ENCODE measurements around the gene ARMH3. TPM values are rescaled to one million over a fixed set of nuclear protein-coding genes. Genes with fewer than 3 reads are reported as not detected.

ARMH3 gene
- total RNA-seq, 1 experiment from 2014 or later = 17.1 TPM

DNA sequence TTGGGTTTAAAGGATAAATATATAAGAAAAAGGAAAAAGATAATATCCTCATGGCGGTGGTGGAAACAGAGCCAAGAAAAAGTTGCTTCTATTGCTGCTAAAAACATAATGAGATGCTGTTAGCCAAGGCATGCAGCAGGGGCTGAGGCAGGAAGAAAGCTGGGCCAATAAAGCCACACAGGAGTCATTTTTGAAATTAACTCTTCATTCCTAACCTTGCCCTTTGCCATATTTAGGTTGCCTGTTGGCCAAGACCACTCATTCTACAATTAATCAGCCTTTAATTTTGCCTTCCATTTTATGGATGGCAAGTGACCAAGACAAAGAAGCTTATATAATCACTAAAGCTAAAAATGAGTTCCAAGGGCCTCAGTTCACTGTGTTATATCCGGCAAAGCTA lies 58.2 kb downstream of the ARMH3 start:
- ATAC-seq (no peak), DNase-seq (ENCODE audit: low spot score) (no peak)
- no peak overlapping the region for H3K4me3 Mint-ChIP-seq
- H3K27ac Mint-ChIP-seq = no peak overlapping the region
- CTCF ChIA-PET = interaction anchor here (0.6 to 5.1 kb wide), 7 partner anchors 10 to 195 kb away, joined by 3 to 25 read pairs (median 5); no protein-coding TSS in a partner anchor
- H3K36me3 Mint-ChIP-seq = peaks cover 9% of the 10 kb centered on the region
- POLR2A ChIA-PET = interaction anchor here (0.6 kb wide), 1 partner anchor 37 kb away, joined by 3 read pairs; no protein-coding TSS in a partner anchor
- no peaks in the 10 kb centered on the region for H3K9me3 Mint-ChIP-seq
- H3K4me1 Mint-ChIP-seq = no peaks in the 10 kb centered on the region
- TF ChIP-seq ZNF219 (CRISPR knock-in tag; IDR thresholded peaks at IDR 0.05; ENCODE audit: borderline replicate concordance) (no peak), AR (CRISPR knock-in tag; IDR thresholded peaks at IDR 0.05) (no peak), CREB1 (CRISPR knock-in tag; IDR thresholded peaks at IDR 0.05) (no peak), TP53 (CRISPR knock-in tag; IDR thresholded peaks at IDR 0.05) (no peak), PRRX2 (CRISPR knock-in tag; IDR thresholded peaks at IDR 0.05) (no peak), ETV6 (CRISPR knock-in tag; IDR thresholded peaks at IDR 0.05) (no peak), CBFB (CRISPR knock-in tag; IDR thresholded peaks at IDR 0.05; ENCODE audit: low read depth) (no peak), NR3C1 (CRISPR knock-in tag; conservative IDR thresholded peaks at IDR 0.05; ENCODE audit: low read depth) (no peak), ZNF281 (CRISPR knock-in tag; IDR thresholded peaks at IDR 0.05) (no peak), ERG (CRISPR knock-in tag; IDR thresholded peaks at IDR 0.05) (no peak), GRHL2 (CRISPR knock-in tag; IDR thresholded peaks at IDR 0.05; ENCODE audit: insufficient replicate concordance, severe bottlenecking) (no peak), USF1 (CRISPR knock-in tag; IDR thresholded peaks at IDR 0.05) (no peak)
- TF ChIP-seq, protein P1, sequence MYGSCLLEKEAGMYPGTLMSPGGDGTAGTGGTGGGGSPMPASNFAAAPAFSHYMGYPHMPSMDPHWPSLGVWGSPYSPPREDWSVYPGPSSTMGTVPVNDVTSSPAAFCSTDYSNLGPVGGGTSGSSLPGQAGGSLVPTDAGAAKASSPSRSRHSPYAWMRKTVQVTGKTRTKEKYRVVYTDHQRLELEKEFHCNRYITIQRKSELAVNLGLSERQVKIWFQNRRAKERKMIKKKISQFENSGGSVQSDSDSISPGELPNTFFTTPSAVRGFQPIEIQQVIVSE (CRISPR knock-in tag; IDR thresholded peaks at IDR 0.05; ENCODE audit: borderline replicate concordance) = no peak
- TF ChIP-seq, protein P2, sequence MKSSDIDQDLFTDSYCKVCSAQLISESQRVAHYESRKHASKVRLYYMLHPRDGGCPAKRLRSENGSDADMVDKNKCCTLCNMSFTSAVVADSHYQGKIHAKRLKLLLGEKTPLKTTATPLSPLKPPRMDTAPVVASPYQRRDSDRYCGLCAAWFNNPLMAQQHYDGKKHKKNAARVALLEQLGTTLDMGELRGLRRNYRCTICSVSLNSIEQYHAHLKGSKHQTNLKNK (CRISPR knock-in tag; IDR thresholded peaks at IDR 0.05) = no peak
- H3K27me3 Mint-ChIP-seq (ENCODE audit: low read depth) = no peaks in the 10 kb centered on the region

DNA sequence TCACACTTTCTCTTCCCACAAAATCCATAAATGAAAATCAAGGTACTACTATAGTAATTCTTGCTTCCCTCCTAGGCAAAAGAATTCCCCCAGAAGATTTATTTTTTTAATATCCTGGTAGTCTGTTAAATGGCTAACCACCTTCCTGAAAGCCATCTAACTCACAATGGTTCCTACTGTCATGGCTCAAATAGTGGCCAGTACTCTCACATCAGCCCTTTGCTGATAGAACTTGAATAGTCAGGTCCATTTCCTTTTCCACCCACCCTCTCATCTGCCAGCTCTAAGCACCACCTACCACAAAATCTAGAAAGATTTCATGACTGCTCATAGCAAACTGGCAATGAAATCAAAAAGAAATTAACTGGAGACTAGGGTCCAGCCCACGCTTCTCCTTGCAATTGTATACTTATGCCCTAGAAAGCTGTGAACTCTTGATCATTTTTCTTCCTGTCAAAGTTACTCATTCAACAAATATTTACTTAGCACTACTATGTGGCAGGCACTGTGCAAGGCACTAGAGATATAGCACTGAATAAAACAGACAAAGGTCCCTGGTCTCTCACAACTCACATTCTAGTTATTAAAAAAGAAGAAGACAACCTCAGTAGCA lies 60.4 kb downstream of the ARMH3 start:
- Mint-ChIP-seq H3K27ac (no peak overlapping the region), H3K4me3 (no peak overlapping the region), H3K4me1 (no peaks in the 10 kb centered on the region), H3K27me3 (ENCODE audit: low read depth) (no peaks in the 10 kb centered on the region), H3K9me3 (no peaks in the 10 kb centered on the region), H3K36me3 (peaks cover 14% of the 10 kb centered on the region)
- DNase-seq (ENCODE audit: low spot score) (no peak), ATAC-seq (no peak)
- CTCF ChIA-PET = interaction anchor here (1.3 to 2.2 kb wide), 3 partner anchors 15 to 155 kb away, joined by 4 to 14 read pairs (median 10); no protein-coding TSS in a partner anchor
- POLR2A ChIA-PET = no interaction called here
- TF ChIP-seq ETV6 (CRISPR knock-in tag; IDR thresholded peaks at IDR 0.05) = no peak
- TF ChIP-seq USF2 (CRISPR knock-in tag; IDR thresholded peaks at IDR 0.05) = no peak
- no peak for TF ChIP-seq ZNF263 (CRISPR knock-in tag; IDR thresholded peaks at IDR 0.05; ENCODE audit: low read depth)
- no peak for TF ChIP-seq STAT6 (CRISPR knock-in tag; conservative IDR thresholded peaks at IDR 0.05; ENCODE audit: low read depth)
- TF ChIP-seq CTCF (IDR thresholded peaks at IDR 0.05) = no peak
- no peak for TF ChIP-seq IRF2 (CRISPR knock-in tag; IDR thresholded peaks at IDR 0.05; ENCODE audit: borderline replicate concordance, low read depth)
